Lower leg skin (tissue), 3 donors: Measurements from ENCODE around the gene DOCK7.

ENCODE experiments used
- POLR2A ChIP-seq, 2 donors: fragments of 450-650 bp; IDR thresholded peaks; one replicate each; pipeline ENCODE4 v1.6.1; 2016 to 2017; ENCODE audit warnings: antibody characterized with exemption in 2 of 2, mild to moderate bottlenecking in 1 of 2, moderate library complexity in 1 of 2
- TF ChIP-seq, protein P1 (sequence below), 3 donors: fragments of 450-650 bp; IDR thresholded peaks; one replicate each; pipeline ENCODE4 v1.5.1; 2016; ENCODE audit warnings: antibody characterized with exemption in 3 of 3, mild to moderate bottlenecking in 3 of 3, moderate library complexity in 2 of 3

DNA sequence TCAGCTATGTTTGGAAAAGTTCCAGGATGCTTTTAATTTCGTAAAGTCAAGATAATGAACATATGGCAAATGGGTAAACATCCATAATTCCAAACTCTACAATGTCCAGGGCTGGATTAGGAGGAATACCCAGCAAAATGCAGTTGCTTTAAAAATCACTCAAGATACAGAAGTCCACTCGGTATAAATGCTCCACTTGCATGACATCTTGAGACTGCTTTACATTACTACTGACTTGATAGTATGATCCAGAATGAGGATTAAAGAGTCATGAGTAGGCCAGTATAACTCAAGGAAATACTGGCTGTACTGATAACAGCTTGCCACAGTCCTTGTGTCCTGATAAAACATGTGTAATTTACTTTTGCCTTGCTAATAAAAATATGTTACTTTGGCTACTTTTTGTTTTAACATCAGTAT is 149.1 kb downstream of the DOCK7 start:
- TF ChIP-seq, protein P1, sequence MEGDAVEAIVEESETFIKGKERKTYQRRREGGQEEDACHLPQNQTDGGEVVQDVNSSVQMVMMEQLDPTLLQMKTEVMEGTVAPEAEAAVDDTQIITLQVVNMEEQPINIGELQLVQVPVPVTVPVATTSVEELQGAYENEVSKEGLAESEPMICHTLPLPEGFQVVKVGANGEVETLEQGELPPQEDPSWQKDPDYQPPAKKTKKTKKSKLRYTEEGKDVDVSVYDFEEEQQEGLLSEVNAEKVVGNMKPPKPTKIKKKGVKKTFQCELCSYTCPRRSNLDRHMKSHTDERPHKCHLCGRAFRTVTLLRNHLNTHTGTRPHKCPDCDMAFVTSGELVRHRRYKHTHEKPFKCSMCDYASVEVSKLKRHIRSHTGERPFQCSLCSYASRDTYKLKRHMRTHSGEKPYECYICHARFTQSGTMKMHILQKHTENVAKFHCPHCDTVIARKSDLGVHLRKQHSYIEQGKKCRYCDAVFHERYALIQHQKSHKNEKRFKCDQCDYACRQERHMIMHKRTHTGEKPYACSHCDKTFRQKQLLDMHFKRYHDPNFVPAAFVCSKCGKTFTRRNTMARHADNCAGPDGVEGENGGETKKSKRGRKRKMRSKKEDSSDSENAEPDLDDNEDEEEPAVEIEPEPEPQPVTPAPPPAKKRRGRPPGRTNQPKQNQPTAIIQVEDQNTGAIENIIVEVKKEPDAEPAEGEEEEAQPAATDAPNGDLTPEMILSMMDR (IDR thresholded peaks at IDR 0.05) = no peak
- TF ChIP-seq POLR2A (IDR thresholded peaks at IDR 0.05) = no peak
